ENCODE results near the gene CD48. TPM values are rescaled to one million over a fixed set of nuclear protein-coding genes. Genes with fewer than 3 reads are reported as not detected.

CD48 gene, protein sequence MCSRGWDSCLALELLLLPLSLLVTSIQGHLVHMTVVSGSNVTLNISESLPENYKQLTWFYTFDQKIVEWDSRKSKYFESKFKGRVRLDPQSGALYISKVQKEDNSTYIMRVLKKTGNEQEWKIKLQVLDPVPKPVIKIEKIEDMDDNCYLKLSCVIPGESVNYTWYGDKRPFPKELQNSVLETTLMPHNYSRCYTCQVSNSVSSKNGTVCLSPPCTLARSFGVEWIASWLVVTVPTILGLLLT
- polyA plus RNA-seq: 10 to 100 TPM in 2 of 4 donors, 1 to 10 TPM in 2; 5.6 to 28.6 (median 10.7) TPM
- long read RNA-seq, donor 1: 0 reads
- long read RNA-seq, donor 2, partial matches to known transcripts: 0 of 7 reads
- long read RNA-seq, donor 2, other reads (novel, unspliced or antisense): 0 of 7 reads
- long read RNA-seq, donor 3, partial matches to known transcripts: 0 of 8 reads
- long read RNA-seq, donor 3, other reads (novel, unspliced or antisense): 0 of 8 reads
- long read RNA-seq, donor 4: 0 reads
- long read RNA-seq, donor 5, partial matches to known transcripts: 0 of 7 reads
- long read RNA-seq, donor 5, other reads (novel, unspliced or antisense): 0 of 7 reads
- long read RNA-seq, donor 6, transcript CD48-201 (2 exons, 1,793 nt): major isoform, 5 of 9 reads
- long read RNA-seq, donor 6, partial matches to known transcripts: 0 of 9 reads
- long read RNA-seq, donor 6, other reads (novel, unspliced or antisense): 0 of 9 reads
- long read RNA-seq, donor 7: 0 reads
- long read RNA-seq, donor 8, partial matches to known transcripts: 0 of 4 reads
- long read RNA-seq, donor 8, other reads (novel, unspliced or antisense): 0 of 4 reads
- long read RNA-seq, donor 9, partial matches to known transcripts: 0 of 2 reads
- long read RNA-seq, donor 9, other reads (novel, unspliced or antisense): 0 of 2 reads
- long read RNA-seq, donor 10, transcript CD48-202 (4 exons, 1,126 nt): major isoform, 7 of 10 reads
- long read RNA-seq, donor 10, partial matches to known transcripts: 0 of 10 reads
- long read RNA-seq, donor 10, other reads (novel, unspliced or antisense): 0 of 10 reads

DNA sequence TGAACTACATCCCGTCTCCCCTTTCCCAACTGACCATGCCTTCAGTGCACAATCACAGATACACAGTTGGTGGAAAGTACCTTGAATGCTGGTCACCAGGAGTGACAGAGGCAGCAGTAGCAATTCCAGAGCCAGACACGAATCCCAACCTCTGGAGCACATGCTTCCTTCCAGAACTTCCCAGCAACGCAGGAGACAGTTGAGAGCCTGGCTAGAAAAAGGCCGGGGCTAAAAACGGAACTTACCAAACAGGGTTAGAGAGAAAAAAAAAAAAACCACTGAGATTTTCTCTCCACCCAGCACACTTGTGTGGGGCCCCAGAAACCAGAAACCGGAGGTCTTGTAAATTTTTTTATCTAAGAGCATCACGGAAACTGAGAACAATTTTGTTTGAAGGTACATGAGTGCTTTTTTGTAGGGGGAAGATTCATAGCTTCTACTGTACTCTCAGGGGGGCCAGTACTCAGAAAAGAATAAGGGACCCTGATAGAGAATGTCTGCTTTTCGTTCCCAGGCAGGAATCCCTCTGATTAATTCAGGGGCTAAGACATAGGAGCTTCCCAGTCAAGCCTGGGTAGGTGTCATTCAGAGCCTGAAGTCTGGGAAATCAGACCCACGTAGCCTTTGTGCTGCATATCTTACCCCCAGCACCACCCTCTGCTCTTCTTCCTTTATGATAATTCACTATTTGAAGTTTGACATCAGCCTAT is at the start of gene CD48:
Gene CD48 (minus strand): TSS at position 221 of the 710 bp plus-strand sequence. CDS start 59 bp downstream, at position 162.
- Histone ChIP-seq H3K27me3 (ENCODE audit: control insufficient read depth in 3 of 3, insufficient read depth in 3 of 3, low read length in 3 of 3) (no peaks in the 10 kb centered on the region), H3K27ac (ENCODE audit: low read depth in 1 of 3, low read length in 2 of 3) (peak within 1 kb of the TSS in 2 of 3 donors; percentile 34 to 86), H3K4me1 (ENCODE audit: control insufficient read depth in 3 of 3, insufficient read depth in 2 of 3, low read depth in 1 of 3, low read length in 2 of 3) (no peaks in the 10 kb centered on the region), H3K36me3 (ENCODE audit: control insufficient read depth in 3 of 3, insufficient read depth in 2 of 3, low read depth in 1 of 3, low read length in 3 of 3) (no peaks in the 10 kb centered on the region), H3K9me3 (ENCODE audit: control insufficient read depth in 2 of 2, insufficient read depth in 1 of 2, low read depth in 1 of 2, low read length in 1 of 2) (no peaks in the 10 kb centered on the region), H3K4me3 (ENCODE audit: low read depth in 1 of 3, low read length in 3 of 3) (peak within 1 kb of the TSS; percentile 26 to 60 (median 39))
- DNase-seq (peak in 1 of 2 donors; percentile 46), FAIRE-seq (no peak)
- 45 to 75% (median 59%) methylated on average over 9 of the region's 9 CpGs for WGBS, 3 donors

DNA sequence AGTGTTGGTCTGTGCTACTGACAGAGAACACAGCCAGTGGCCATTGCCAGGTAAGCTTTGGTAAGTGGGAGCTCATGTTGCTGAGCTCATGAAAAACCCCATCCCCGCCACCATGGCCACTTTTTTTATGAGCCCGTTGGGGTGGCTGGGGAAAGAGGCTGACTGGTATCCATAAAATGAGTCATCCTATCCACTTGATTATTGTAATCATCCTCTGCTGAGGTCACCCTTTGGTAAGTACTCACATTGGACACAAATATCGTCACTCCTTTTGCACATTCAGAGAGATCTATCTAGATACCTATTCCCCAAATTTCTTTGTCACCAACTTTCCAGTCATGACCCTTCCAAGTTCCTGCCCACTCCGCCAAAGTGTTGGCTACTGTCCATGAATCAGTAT is 49.4 kb upstream of the CD48 start:
- DNase-seq: no peak
- H3K9me3 ChIP-seq (ENCODE audit: control insufficient read depth in 2 of 2, insufficient read depth in 1 of 2, low read depth in 1 of 2, low read length in 1 of 2): no peaks in the 10 kb centered on the region
- no peak overlapping the region for H3K27ac ChIP-seq (ENCODE audit: low read depth in 1 of 3, low read length in 2 of 3)
- H3K36me3 ChIP-seq (ENCODE audit: control insufficient read depth in 3 of 3, insufficient read depth in 2 of 3, low read depth in 1 of 3, low read length in 3 of 3): no peaks in the 10 kb centered on the region
- 76 to 83% (median 77%) methylated on average over 4 of the region's 4 CpGs for WGBS, 3 donors
- H3K27me3 ChIP-seq (ENCODE audit: control insufficient read depth in 3 of 3, insufficient read depth in 3 of 3, low read length in 3 of 3): no peaks in the 10 kb centered on the region
- H3K4me1 ChIP-seq (ENCODE audit: control insufficient read depth in 3 of 3, insufficient read depth in 2 of 3, low read depth in 1 of 3, low read length in 2 of 3): no peaks in the 10 kb centered on the region
- FAIRE-seq: no peak
- no peak overlapping the region for H3K4me3 ChIP-seq (ENCODE audit: low read depth in 1 of 3, low read length in 3 of 3)

DNA sequence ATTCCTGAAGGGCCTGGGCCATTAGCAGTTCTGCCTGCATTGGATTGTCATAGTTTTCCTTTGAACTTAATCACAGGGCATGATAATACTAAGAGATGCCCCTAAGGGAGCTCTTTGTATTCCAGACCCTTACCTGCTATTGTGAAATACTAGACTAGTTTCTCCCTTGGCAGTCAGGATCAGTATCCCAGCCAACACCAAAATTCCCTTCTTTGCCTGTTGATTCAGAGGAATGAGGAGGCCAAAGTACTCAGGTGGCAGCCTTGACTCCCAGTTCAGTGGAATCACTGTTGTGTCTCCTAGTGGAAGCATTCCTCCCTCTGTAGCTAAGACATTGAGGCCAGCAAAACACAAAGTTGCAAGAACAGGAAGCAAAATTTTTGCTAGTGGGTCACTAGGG is 48.1 kb upstream of the CD48 start:
- Histone ChIP-seq H3K36me3 (ENCODE audit: control insufficient read depth in 3 of 3, insufficient read depth in 2 of 3, low read depth in 1 of 3, low read length in 3 of 3) (no peaks in the 10 kb centered on the region), H3K9me3 (ENCODE audit: control insufficient read depth in 2 of 2, insufficient read depth in 1 of 2, low read depth in 1 of 2, low read length in 1 of 2) (no peaks in the 10 kb centered on the region), H3K4me3 (ENCODE audit: low read depth in 1 of 3, low read length in 3 of 3) (no peak overlapping the region), H3K4me1 (ENCODE audit: control insufficient read depth in 3 of 3, insufficient read depth in 2 of 3, low read depth in 1 of 3, low read length in 2 of 3) (no peaks in the 10 kb centered on the region), H3K27ac (ENCODE audit: low read depth in 1 of 3, low read length in 2 of 3) (no peak overlapping the region), H3K27me3 (ENCODE audit: control insufficient read depth in 3 of 3, insufficient read depth in 3 of 3, low read length in 3 of 3) (no peaks in the 10 kb centered on the region)
- DNase-seq (no peak), FAIRE-seq (no peak)

DNA sequence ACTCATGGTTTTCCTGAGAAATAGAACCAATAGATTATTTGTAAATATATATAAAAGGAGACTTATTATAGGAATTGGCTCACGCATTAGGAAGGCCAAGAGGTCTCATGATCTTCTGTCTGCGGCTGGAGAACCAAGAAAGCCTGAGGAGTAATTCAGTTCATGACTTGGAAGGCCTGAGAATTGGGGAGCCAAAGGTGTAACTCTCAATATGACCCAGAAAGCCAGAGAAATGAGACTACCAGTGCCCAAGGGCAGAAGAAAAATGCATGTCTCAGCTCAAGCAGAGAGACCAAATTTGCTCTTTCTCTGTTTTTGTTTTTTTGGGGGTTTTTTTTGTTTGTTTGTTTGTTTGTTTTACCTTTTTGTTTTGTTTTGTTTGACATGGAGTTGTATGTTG is 46.9 kb upstream of the CD48 start:
- no peak for DNase-seq

DNA sequence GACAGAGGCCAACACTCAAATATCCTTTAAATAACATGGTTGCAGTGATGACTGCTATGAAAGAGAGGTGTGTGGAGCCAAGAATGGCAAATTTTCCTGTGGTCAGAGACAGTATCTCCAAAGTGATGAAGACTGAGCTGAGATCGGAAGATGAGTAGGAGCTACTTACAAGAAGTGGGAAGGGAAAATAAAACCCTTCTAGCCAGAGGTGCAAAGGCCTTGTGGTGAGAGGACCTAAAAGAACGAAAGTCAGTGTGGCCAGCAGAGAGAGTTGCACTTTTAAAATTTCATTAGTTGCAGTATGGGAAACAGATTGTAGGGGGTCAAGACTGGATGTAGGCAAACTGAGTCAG is 45.2 kb upstream of the CD48 start:
- no peak for DNase-seq
- Histone ChIP-seq H3K4me1 (ENCODE audit: control insufficient read depth in 3 of 3, insufficient read depth in 2 of 3, low read depth in 1 of 3, low read length in 2 of 3) (no peaks in the 10 kb centered on the region), H3K4me3 (ENCODE audit: low read depth in 1 of 3, low read length in 3 of 3) (no peak overlapping the region), H3K36me3 (ENCODE audit: control insufficient read depth in 3 of 3, insufficient read depth in 2 of 3, low read depth in 1 of 3, low read length in 3 of 3) (no peaks in the 10 kb centered on the region), H3K9me3 (ENCODE audit: control insufficient read depth in 2 of 2, insufficient read depth in 1 of 2, low read depth in 1 of 2, low read length in 1 of 2) (no peaks in the 10 kb centered on the region), H3K27me3 (ENCODE audit: control insufficient read depth in 3 of 3, insufficient read depth in 3 of 3, low read length in 3 of 3) (peaks cover 0 to 4% (median 0%) of the 10 kb centered on the region in 3 donors), H3K27ac (ENCODE audit: low read depth in 1 of 3, low read length in 2 of 3) (peak overlapping the region in 2 of 3 donors; percentile 68 to 74)
- WGBS, 3 donors: 66 to 86% (median 78%) methylated on average over 2 of the region's 2 CpGs
- FAIRE-seq: no peak

More for the DNA sequence above, 46.9 kb upstream of the CD48 start:
- Histone ChIP-seq H3K27me3 (ENCODE audit: control insufficient read depth in 3 of 3, insufficient read depth in 3 of 3, low read length in 3 of 3) (no peaks in the 10 kb centered on the region), H3K4me1 (ENCODE audit: control insufficient read depth in 3 of 3, insufficient read depth in 2 of 3, low read depth in 1 of 3, low read length in 2 of 3) (no peaks in the 10 kb centered on the region), H3K4me3 (ENCODE audit: low read depth in 1 of 3, low read length in 3 of 3) (no peak overlapping the region), H3K27ac (ENCODE audit: low read depth in 1 of 3, low read length in 2 of 3) (no peak overlapping the region), H3K9me3 (ENCODE audit: control insufficient read depth in 2 of 2, insufficient read depth in 1 of 2, low read depth in 1 of 2, low read length in 1 of 2) (no peaks in the 10 kb centered on the region), H3K36me3 (ENCODE audit: control insufficient read depth in 3 of 3, insufficient read depth in 2 of 3, low read depth in 1 of 3, low read length in 3 of 3) (no peaks in the 10 kb centered on the region)
- FAIRE-seq: no peak
- WGBS, 3 donors: 93 to 95% (median 94%) methylated on average over 2 of the region's 2 CpGs

DNA sequence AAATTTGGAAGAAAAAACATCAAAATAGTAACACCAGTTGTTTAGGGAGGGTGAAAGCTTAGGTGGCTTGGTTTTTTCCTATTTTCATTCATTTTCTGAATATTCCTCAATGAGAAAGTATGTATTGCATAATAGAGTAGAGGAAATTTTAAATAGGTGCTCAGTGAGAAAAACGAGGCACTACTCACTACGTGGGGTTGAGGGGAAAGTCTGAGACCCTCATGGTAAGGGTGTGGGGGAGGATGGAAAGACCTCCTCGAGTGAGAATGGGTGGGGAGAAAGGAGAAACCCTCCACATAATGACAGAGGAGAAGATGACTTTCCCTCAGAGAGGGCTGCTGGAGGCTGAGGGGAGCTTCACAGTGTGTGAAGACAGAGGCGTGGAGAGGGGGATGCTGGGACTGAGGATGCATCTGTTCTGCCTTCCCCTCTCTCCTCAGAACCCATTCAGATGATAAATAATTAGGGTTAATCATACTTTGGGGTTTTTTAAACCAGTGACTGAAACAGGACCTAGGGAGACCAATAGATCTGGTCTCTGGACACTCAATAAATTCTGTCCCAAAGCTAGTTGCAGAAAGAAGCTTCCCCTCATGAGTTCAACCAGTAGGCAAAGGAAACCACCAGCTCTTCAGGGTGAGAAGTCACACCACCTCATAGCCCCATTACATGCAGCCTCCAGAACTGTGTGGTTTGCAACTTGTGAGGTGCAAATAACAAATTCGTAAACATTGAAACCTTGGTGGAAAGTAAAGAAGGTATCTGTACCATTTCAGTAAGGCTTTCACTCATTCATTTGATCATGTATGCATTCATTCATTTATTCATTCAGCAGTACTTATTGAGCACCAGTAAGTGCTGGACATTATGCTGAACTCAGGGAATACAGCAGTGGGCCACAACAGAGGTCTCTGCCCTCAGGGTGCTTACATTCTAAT is 44.6 kb upstream of the CD48 start:
- WGBS, 3 donors: 61 to 71% (median 61%) methylated on average over 5 of the region's 5 CpGs
- FAIRE-seq (no peak), DNase-seq (peak in 1 of 2 donors; percentile 58)
- no peaks in the 10 kb centered on the region for H3K4me1 ChIP-seq (ENCODE audit: control insufficient read depth in 3 of 3, insufficient read depth in 2 of 3, low read depth in 1 of 3, low read length in 2 of 3)
- no peak overlapping the region for H3K4me3 ChIP-seq (ENCODE audit: low read depth in 1 of 3, low read length in 3 of 3)
- H3K36me3 ChIP-seq (ENCODE audit: control insufficient read depth in 3 of 3, insufficient read depth in 2 of 3, low read depth in 1 of 3, low read length in 3 of 3): no peaks in the 10 kb centered on the region
- no peaks in the 10 kb centered on the region for H3K9me3 ChIP-seq (ENCODE audit: control insufficient read depth in 2 of 2, insufficient read depth in 1 of 2, low read depth in 1 of 2, low read length in 1 of 2)
- peaks cover 0 to 6% (median 0%) of the 10 kb centered on the region in 3 donors for H3K27me3 ChIP-seq (ENCODE audit: control insufficient read depth in 3 of 3, insufficient read depth in 3 of 3, low read length in 3 of 3)
- peak overlapping the region in 2 of 3 donors; percentile 68 to 74 for H3K27ac ChIP-seq (ENCODE audit: low read depth in 1 of 3, low read length in 2 of 3)

DNA sequence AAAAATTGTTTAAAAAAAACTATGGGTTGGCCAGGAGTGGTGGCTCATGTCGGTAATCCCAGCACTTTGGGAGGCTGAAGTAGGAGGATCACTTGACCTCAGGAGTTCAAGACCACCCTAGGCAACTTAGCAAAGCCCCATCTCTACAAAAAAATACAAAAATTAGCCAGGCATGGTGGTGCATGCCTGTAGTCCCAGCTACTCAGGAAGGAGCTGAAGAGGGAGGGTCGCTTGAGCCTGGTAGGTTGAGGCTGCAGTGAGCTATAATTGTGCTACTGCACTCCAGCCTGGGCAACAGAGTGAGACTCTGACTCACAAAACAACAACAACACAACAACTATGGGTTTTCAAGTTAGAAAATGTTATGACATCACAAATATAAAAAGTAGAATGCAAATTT is 43.8 kb upstream of the CD48 start:
- H3K4me1 ChIP-seq (ENCODE audit: control insufficient read depth in 3 of 3, insufficient read depth in 2 of 3, low read depth in 1 of 3, low read length in 2 of 3): no peaks in the 10 kb centered on the region
- no peak overlapping the region for H3K27ac ChIP-seq (ENCODE audit: low read depth in 1 of 3, low read length in 2 of 3)
- peaks cover 0 to 9% (median 0%) of the 10 kb centered on the region in 3 donors for H3K27me3 ChIP-seq (ENCODE audit: control insufficient read depth in 3 of 3, insufficient read depth in 3 of 3, low read length in 3 of 3)
- H3K4me3 ChIP-seq (ENCODE audit: low read depth in 1 of 3, low read length in 3 of 3): no peak overlapping the region
- H3K9me3 ChIP-seq (ENCODE audit: control insufficient read depth in 2 of 2, insufficient read depth in 1 of 2, low read depth in 1 of 2, low read length in 1 of 2): no peaks in the 10 kb centered on the region
- H3K36me3 ChIP-seq (ENCODE audit: control insufficient read depth in 3 of 3, insufficient read depth in 2 of 3, low read depth in 1 of 3, low read length in 3 of 3): no peaks in the 10 kb centered on the region
- WGBS, 3 donors: 87 to 92% (median 91%) methylated on average over 2 of the region's 2 CpGs
- FAIRE-seq: no peak
- no peak for DNase-seq

All from small intestine (tissue), 16 donors.